Thyroid gland (tissue), 4 donors: ENCODE measurements around the gene DGCR8.

Source experiments
- POLR2A ChIP-seq, 2 donors: fragments of 450-650 bp; IDR thresholded peaks; one replicate each; pipeline ENCODE4 v1.6.1; 2017; ENCODE audit warnings: antibody characterized with exemption in 2 of 2, mild to moderate bottlenecking in 2 of 2, moderate library complexity in 1 of 2
- TF ChIP-seq, protein P1 (sequence below), 6 experiments: fragments of 200-600 bp in 3 of 6; fragments of 450-650 bp in 3 of 6; sonication (generic) in 3 of 6; IDR thresholded peaks; one replicate each; pipeline ENCODE4 v1.5.1; 2016 to 2019; ENCODE audit warnings: antibody characterized with exemption in 6 of 6, mild to moderate bottlenecking in 2 of 6, inconsistent platforms in 1 of 6, moderate library complexity in 1 of 6

DNA sequence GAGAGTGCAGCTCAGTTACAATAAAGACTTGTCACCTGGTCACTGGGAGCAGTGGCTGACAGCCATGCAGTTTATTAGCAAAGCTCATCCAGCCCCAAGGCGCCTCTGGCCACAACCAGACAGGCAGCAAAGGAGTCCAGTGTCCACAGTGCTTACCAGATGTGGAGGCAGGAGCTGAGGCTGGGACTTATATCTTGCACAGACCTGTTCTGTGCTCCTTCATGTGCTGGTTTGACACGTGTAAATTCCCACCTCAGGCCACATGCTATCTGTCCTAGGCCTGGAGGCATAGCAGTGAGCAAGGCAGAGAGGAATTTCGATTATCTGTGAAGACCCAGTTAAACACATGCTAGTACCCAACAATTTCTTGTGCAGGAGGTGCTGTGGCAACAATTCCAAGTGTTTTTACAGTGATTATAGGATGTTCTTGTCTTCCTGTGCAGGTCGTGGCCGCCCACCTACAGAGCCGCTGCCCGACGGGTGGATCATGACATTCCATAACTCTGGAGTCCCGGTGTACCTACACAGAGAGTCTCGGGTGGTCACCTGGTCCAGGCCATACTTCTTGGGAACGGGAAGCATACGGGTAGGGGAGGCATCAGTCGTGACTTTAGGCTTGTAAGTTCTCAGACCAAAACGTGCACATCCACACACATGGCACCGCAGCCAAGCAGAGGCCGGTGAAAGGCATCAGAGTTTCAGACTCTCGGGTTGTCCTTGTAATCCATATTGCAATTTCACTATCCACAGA, 9.4 kb downstream of the DGCR8 start:
- TF ChIP-seq, protein P1, sequence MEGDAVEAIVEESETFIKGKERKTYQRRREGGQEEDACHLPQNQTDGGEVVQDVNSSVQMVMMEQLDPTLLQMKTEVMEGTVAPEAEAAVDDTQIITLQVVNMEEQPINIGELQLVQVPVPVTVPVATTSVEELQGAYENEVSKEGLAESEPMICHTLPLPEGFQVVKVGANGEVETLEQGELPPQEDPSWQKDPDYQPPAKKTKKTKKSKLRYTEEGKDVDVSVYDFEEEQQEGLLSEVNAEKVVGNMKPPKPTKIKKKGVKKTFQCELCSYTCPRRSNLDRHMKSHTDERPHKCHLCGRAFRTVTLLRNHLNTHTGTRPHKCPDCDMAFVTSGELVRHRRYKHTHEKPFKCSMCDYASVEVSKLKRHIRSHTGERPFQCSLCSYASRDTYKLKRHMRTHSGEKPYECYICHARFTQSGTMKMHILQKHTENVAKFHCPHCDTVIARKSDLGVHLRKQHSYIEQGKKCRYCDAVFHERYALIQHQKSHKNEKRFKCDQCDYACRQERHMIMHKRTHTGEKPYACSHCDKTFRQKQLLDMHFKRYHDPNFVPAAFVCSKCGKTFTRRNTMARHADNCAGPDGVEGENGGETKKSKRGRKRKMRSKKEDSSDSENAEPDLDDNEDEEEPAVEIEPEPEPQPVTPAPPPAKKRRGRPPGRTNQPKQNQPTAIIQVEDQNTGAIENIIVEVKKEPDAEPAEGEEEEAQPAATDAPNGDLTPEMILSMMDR (IDR thresholded peaks at IDR 0.05): no peak
- TF ChIP-seq POLR2A (IDR thresholded peaks at IDR 0.05): no peak
